GM19099 (cell line): Measurements from ENCODE around the gene SMIM32.

Source experiments
- POLR2A ChIP-seq: IDR thresholded peaks from 3 replicates; pipeline ENCODE4 v1.6.1; 2011; ENCODE audit warnings: low read depth; ENCODE audit not compliant: insufficient read length; ENCODE audit errors: extremely low read depth

SMIM32 gene

GRCh38 chr5:136195971-136196820 lies 3.2 kb upstream of the SMIM32 start:
- no peak for TF ChIP-seq POLR2A

GRCh38 chr5:136194576-136194975 lies 1.6 kb upstream of the SMIM32 start:
- TF ChIP-seq POLR2A: no peak

- no peak for TF ChIP-seq POLR2A
These were observed 467 bp upstream of the SMIM32 start for GRCh38 chr5:136193322-136193935.

- no peak for TF ChIP-seq POLR2A
These were observed 892 bp downstream of the SMIM32 start for GRCh38 chr5:136192015-136192525.

GRCh38 chr5:136191304-136192014 lies 1.5 kb downstream of the SMIM32 start:
- TF ChIP-seq POLR2A: no peak

GRCh38 chr5:136190904-136191303 lies 2.1 kb downstream of the SMIM32 start:
- no peak for TF ChIP-seq POLR2A

- no peak for TF ChIP-seq POLR2A
These were observed 2.8 kb downstream of the SMIM32 start for GRCh38 chr5:136190091-136190720.

GRCh38 chr5:136188859-136189258 lies 4.1 kb downstream of the SMIM32 start:
- TF ChIP-seq POLR2A: no peak

- TF ChIP-seq POLR2A: no peak
These were observed 6.2 kb downstream of the SMIM32 start for GRCh38 chr5:136186796-136187195.

- TF ChIP-seq POLR2A: no peak
These were observed 6.8 kb downstream of the SMIM32 start for GRCh38 chr5:136185974-136186665.

GRCh38 chr5:136182618-136183017 lies 10.3 kb downstream of the SMIM32 start:
- no peak for TF ChIP-seq POLR2A

GRCh38 chr5:136174021-136174659 lies 18.8 kb downstream of the SMIM32 start:
- TF ChIP-seq POLR2A: no peak

- no peak for TF ChIP-seq POLR2A
These were observed 23.7 kb downstream of the SMIM32 start for GRCh38 chr5:136169218-136169617.

- no peak for TF ChIP-seq POLR2A
These were observed 26.1 kb downstream of the SMIM32 start for GRCh38 chr5:136166909-136167308.
